DMS79 (cell line): ENCODE measurements around the gene MAPK6.
A peak's percentile ranks its signal among the peaks of the same experiment; 100 is the strongest.
"Not testable (repeated sequence)": the region's sequence is repeated elsewhere in the genome, so short reads cannot be mapped to it uniquely, and the experiment has no call there.

Source experiments
- DNase-seq: peaks from one replicate; lab custom pipeline; 2025; lab: John Stamatoyannopoulos, UW

The MAPK6 gene

GRCh38 chr15:52042051-52042851, 23.2 kb downstream of the MAPK6 start:
- DNase-seq: peak; percentile 30

GRCh38 chr15:52045795-52046298, 26.8 kb downstream of the MAPK6 start:
- DNase-seq: not testable (repeated sequence)

DNA sequence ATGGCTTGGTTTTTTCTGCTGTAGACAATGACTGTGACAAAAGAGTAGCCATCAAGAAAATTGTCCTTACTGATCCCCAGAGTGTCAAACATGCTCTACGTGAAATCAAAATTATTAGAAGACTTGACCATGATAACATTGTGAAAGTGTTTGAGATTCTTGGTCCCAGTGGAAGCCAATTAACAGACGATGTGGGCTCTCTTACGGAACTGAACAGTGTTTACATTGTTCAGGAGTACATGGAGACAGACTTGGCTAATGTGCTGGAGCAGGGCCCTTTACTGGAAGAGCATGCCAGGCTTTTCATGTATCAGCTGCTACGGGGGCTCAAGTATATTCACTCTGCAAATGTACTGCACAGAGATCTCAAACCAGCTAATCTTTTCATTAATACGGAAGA, 27.5 kb downstream of the MAPK6 start:
- DNase-seq: not testable (repeated sequence)

DNA sequence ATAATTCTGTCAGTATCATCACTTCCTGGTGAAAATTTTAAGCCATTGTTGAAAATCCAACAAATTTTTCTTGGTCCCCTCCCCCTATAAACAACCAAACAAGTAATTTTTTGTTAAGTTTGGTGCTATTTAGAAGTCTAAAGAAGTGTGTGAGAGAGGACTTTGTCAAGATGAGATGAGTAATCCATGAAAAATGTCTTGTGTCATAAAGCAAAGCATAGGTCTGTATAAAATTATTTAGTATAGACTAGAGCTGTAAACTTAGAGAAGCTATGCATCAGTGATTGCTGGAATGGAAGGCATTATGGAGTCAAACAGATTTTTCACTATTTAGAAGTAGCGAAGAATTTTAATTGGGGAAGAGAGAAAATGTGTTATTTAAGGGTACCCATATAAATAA, 31.4 kb downstream of the MAPK6 start:
- DNase-seq: no peak

DNA sequence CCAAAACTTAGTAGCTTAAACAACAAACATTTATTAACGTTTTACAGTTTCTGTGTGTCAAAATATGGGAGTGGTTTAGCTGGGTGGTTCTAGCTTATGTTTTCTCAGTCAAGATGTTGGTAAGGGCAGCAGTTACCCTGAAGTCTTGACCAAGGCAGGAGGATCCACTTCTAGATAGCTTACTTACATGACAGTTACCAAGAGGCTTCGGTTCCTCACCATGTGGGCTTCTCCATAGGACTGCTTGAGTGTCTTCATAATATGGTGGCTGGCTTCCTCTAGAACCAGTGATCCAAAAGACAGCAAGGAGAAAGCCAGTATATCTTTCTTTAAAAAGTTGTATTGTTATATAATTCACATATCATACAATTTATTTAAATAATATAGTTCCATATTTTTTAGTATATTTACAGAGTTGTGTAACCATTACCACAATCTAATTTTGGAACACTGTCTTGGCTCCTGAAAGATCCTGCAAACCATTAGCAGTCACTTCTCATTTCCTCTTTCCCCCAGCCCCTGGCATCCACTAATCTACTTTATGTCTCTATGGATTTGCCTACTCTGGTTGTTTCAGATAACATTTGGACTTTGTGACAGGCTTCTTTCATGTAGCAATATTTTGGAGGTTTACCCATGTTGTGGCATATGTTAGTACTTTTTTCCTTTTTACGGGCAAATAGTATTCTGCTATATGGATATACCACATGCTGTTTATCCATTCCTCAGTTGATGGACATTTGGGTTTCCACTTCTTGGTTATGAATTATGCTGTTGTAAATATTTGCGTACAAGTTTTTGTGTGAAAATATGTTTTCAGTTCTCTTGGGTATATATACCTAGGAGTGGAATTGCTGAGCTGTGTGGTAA, 33.3 kb downstream of the MAPK6 start:
- no peak for DNase-seq

DNA sequence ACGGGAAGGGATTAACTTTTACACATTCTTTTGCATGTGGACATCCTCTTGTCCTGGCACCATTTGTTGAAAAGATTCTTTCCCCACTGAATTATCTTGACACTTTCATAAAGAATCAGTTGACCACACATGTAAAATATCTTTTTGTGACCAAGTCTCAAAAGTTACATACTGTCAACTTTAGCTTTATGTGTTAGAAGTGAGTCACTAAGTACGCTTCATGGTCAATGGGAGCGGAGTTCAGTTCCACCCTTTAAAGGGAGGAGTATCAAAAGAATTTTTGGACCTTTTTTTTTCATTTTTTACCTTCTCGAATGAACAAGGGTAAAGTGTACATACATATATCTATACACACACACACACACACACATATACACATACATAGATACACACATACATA, 35.4 kb downstream of the MAPK6 start:
- no peak for DNase-seq

GRCh38 chr15:52054858-52055257, 35.8 kb downstream of the MAPK6 start:
- not testable (repeated sequence) for DNase-seq

DNA sequence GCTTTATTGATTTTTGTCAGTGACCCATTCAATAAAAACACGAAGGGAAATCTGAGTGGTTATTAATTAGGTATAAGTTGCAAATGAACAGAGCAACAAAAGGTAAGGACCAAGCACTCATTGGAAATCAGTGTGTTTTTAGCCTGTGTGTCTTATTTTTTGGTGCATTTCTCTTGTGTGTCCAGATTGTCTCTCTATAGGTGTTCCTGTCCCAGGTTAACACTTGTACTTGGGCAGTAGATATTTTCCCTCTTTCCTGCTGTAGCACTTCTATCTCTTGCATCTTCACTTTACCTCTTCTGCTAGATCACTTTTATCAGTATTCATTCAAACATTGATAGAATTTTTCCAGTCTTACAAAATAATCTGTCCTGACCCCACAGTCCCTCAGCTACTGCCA, 37.0 kb downstream of the MAPK6 start:
- no peak for DNase-seq

- no peak for DNase-seq
Measured at GRCh38 chr15:52056496-52056895, 37.5 kb downstream of the MAPK6 start.

GRCh38 chr15:52057996-52058395, 39.0 kb downstream of the MAPK6 start:
- no peak for DNase-seq

GRCh38 chr15:52060501-52060900, 41.5 kb downstream of the MAPK6 start:
- no peak for DNase-seq

DNA sequence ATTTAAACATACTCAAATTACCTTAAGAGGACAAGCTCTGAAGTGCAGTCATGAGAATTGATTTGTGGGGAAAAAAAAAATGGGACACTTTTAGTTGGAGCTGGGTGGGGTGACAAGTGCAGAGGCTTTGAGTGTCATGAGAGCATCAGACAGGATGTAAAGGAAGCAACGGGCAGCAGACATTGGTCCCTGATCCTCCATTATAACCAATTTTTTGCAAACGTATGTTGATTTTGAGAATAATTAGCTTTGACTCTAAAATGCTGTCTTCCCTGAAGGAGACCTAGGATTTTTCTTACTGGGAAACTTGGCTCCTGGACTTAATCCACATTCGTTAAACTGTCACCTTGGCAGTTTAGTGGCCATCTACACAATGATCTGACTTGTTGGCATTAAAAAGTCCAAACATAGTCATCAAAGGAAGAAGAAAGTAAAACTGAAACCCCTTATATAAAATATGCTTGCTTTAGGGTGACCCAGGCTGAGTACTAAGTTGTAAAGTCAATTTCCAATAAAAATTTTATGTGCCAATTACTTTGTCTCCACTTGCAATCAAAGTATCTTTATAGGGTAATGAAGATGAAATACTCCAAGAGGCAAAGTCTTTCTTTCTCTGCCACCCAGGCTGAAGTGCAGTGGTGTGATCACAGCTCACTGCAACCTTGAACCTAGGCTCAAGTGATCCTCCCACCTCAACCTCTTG, 48.0 kb downstream of the MAPK6 start:
- peak; percentile 7 for DNase-seq

DNA sequence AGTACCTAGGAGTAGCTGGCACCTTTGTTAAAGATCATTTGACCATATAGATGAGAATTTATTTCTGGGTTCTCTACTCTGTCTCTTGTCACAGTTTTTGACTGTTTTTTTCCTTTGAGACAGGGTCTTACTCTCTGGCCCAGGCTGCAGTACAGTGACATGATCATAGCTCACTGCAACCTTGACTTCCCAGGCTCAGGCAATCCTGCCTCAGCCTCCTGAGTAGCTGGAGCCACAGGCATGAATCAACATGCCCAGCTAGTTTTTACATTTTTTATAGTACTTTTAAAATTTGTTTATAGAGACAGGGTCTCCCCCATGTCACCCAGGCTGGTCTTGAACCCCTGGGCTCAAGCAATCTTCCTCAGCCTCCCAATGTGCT, 48.5 kb downstream of the MAPK6 start:
- DNase-seq: no peak

- peak; percentile 3 for DNase-seq
Measured at GRCh38 chr15:52068004-52068615, 49.1 kb downstream of the MAPK6 start.

DNA sequence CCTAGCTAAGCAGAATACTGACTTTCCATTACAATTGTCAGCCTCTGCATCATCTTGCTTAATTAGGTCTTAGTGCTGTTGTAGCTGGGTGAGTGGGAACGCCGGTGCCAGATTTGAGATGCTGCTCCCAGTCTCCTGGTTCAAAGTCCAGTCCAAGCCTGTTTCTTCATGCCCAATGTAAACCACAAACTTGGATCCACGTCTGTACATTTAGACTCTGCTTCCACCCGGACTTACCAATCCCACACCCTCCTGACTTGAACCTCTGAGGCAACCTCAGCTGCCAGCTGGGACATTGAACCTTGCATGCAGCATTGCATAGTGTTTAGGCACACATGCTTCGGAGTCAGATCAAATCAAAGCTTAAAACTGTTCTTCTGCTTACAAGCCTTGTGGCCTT, 50.5 kb downstream of the MAPK6 start:
- no peak for DNase-seq

GRCh38 chr15:52071570-52071969, 52.6 kb downstream of the MAPK6 start:
- DNase-seq: no peak

GRCh38 chr15:52076889-52077781, 58.1 kb downstream of the MAPK6 start:
- no peak for DNase-seq

GRCh38 chr15:52078197-52078875, 59.3 kb downstream of the MAPK6 start:
- DNase-seq: no peak

- no peak for DNase-seq
Measured at GRCh38 chr15:52078876-52079700, 60.1 kb downstream of the MAPK6 start.
